Hematopoietic multipotent progenitor cell treated with erythropoietin and hydrocortisone succinate and interleukin-3 and kit ligand, for 17 days (in vitro differentiated cells): ENCODE measurements around the gene SPDYE5.
A peak's percentile ranks its signal among the peaks of the same experiment; 100 is the strongest.
"Not testable (repeated sequence)": the region's sequence is repeated elsewhere in the genome, so short reads cannot be mapped to it uniquely, and the experiment has no call there.

Experiments
- DNase-seq: peaks from one replicate; pipeline ENCODE4 v3.0.0-alpha.2; 2015; ENCODE audit warnings: low spot score

SPDYE5 gene, protein sequence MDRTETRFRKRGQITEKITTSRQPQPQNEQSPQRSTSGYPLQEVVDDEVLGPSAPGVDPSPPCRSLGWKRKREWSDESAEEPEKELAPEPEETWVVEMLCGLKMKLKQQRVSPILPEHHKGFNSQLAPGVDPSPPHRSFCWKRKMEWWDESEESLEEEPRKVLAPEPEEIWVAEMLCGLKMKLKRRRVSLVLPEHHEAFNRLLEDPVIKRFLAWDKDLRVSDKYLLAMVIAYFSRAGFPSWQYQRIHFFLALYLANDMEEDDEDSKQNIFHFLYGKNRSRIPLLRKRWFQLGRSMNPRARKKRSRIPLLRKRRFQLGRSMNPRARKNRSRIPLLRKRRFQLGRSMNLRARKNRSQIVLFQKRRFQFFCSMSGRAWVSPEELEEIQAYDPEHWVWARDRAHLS

DNA sequence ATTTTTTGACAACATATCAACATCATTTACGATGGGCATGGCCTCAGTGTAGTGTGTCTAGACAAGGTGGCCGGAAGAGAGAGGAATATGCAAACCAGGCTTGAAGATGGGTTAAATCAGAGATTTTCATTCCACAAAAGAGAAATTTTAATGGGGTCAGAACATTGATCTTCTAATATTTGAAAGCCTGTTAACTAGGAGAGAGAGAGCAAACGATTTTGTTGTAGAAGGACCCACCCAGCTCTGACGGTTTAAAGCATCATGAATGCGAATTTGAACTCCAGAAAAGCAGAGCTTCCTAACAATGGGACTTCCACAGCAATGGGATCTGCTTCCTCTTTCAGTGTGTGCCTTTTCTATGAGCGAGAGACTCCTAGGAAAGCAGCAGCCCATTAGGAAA, at the start of gene SPDYE5:
TSS of gene SPDYE5 (plus strand) at position 301 of the 400 bp plus-strand sequence. CDS start 1,728 bp downstream, outside the sequence.
- DNase-seq, result not testable (repeated sequence)

DNA sequence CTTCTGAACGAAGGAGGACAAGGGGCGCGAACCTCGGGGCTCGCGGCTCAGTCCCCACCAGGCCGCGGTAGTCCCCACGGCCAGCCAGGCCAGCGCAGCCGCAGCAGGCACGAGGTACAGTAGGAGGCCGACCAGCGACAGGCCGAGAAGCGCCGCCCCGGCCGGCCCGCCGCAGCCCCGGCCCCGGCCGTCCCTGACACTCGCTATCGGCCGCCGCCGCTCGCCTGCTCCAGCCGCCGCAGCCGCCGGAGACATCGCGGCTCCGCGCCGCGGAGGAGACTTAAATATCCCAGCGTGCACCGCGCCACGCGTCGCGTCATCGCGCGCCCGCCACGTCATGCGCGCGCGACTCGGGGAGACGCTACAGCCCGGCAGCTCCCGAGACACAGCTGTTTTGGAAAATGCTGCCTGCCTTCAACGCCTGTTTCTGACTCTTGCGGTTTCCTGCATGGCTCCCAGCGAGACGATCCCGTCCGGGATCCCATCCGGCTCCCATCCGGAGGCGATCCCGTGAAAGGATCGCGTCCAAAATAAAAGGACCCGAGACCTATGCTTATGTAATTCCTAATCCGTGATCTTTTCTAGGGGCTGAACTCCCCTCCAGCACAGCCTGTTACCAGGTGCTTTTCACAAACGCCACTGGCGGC, 49.5 kb upstream of the SPDYE5 start:
- peak; percentile 57 for DNase-seq

DNA sequence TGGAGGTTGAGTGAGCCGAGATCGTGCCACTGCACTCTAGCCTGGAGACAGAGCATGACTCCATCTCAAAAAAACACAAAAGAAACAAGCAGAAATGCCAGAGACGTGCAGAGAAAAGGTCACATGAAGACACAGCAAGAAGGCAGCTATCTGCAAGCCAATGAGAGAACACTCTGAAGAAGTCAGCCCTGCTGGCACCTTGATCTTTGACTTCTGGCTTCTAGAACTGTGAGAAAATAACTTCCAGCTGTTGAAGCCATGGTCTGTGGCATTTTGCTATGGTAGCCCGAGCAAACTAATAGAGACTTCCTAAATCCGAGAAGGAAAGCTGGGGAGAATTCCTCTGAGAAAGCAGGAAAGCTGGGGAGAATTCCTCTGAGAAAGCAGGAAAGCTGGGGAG, 42.2 kb upstream of the SPDYE5 start:
- not testable (repeated sequence) for DNase-seq

DNA sequence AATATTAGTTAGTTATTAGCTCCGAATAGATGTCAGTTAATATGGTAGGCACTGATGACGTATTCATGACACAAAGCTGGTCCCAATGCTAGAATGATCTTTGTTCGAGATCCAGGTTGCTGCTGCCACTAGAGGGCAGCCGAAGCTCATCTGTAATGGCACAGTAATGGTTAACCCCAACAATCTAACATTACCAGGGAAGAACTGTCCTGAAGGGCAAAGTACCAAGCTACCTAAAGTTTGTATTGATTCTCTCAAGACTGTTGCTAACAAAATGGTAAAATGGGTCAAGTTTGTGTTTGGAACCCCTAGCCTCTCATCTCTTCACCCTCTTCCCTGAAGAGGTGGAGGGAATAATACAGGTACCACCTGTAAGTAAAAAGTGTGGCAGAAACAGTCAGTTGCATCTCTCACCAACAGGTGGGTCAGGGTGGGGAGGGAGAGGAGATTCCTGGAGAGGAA, 39.6 kb upstream of the SPDYE5 start:
- DNase-seq, result not testable (repeated sequence)

DNA sequence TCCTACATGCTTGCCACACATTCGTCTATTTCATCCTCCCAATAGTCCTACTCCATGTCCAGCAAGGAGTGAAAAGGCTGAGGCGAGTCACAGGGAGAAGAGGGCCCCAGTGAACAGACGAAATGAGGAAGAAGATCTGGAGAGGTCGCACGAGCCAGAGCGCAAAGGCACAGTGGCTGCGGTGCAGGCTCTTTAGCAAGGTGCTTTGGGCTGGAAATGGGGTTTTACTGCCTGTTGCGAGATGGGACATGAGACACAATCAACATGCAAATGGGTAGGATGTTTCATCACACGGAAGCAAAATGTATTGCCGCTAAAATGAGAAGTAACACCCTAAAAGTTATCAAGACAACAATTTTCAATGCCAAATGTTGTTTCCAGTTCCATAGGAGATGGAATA, 35.7 kb upstream of the SPDYE5 start:
- not testable (repeated sequence) for DNase-seq

DNA sequence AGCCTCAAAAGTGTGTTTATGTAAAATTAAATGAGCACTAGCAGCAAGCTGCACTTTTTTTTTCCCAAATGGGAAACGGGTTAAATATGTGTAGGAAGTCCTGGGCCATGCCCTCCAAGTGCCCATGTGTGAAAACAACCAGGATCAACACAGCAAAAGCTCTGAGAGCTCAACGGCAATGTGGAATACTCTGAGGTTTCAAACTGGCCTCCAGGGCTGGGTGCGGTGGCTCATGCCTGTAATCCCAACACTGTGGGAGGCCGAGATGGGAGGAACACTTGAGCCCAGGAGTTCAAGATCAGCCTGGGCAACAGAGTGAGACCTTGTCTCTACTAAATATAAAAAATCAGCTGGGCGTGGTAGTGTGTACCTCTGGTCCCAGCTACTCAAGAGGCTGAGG, 34.1 kb upstream of the SPDYE5 start:
- DNase-seq, result not testable (repeated sequence)

DNA sequence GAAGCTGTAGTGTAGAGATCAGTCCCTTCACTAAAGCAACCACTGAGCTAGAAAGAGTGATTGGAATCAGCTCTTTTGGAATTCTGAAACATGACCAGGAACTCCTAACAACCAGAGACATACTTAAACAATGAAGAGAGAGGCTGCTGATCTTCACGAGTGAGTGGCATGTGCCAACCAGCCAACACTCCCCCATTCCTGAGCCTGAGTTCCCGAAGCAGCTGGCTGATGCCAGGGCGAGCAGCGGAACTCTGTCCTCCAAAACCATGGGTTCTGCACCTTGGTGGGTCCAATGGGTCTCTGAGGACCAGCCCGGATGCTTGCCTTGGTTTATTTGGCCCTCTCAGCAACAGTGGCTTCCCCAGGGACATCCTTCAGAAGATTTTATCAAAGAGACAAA, 31.6 kb upstream of the SPDYE5 start:
- not testable (repeated sequence) for DNase-seq

DNA sequence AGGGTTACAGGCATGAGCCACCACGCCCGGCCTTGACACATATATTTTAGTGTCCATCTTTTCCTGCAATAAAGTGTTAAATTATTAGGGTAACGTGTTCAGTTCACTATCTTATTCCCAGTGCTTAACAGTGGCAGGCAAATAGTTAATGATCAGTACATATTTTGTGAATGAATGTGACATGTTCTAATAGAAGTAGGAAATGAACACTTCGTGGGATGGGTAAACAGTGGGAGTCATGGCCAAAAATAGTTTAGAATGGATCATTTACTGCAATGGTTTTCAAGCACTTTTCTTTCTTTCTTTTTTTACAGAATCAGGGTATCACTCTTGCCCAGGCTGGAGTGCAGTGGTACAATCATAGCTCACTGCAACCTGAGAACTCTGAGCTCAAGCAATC, 22.0 kb upstream of the SPDYE5 start:
- not testable (repeated sequence) for DNase-seq

DNA sequence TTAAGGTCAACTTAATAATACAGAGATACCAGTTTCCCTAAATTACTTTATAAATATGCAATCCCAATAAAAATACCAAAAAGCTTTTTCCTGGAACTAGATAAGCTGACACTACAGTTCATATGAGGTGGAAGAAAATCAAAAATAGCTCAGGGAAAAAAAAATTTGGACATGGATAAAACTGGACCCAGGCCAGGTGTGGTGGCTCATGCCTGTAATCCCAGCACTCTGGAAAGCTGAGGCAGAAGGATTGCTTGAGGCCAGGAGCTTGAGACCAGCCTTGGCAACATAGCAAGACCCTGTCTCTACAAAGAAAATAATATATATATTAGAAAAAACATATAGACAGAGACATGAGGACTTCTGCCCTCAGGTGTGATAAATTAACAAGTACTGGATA, 14.7 kb upstream of the SPDYE5 start:
- DNase-seq, result not testable (repeated sequence)

DNA sequence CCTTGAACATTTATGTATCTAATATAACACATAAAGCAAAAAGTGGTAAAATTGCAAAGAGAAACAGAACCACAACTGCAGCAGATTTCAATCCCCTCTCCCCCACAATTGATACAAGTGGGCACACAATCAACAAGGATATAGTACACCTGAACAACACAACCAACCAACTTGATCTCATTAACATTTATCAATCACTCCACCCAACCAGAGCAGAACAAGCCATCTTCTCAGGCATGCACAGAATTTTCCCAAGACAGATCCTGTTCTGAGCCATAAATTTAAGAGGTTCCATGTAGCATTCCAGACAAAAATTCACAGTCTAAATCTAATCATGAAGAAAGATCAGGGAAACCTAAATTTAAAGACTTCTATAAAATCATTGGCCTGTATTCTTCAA, 11.8 kb upstream of the SPDYE5 start:
- DNase-seq, result not testable (repeated sequence)

DNA sequence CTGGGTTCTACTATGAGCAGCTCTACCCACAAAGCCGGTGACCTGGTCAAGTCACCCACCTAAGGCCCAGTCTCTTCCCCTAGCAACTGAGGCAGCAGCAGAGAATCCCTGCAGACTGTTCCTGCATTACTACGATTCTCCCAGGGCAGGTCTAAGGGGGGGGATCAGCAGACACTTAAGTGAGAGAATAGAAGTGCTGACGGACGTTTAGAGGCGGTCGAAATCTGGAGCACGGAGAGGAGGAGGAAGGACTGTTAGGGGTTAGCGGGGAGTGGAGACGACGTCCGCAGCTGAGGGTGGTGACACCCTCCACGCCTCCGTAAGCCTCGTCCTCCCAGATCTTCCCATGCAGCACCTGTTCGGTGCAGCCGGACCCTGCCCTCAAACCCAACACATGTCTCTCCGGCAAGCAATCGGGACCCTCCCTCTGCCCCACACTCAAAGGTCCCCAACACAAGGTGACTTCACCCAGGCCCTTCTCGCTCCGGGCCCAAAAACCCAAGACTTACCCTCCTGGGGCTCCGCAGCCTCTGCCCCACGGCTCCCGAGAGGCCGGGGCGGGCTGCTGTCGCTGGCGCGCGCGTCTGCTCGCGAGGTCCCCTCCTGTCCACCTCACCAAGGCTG, 6.7 kb upstream of the SPDYE5 start:
- not testable (repeated sequence) for DNase-seq

DNA sequence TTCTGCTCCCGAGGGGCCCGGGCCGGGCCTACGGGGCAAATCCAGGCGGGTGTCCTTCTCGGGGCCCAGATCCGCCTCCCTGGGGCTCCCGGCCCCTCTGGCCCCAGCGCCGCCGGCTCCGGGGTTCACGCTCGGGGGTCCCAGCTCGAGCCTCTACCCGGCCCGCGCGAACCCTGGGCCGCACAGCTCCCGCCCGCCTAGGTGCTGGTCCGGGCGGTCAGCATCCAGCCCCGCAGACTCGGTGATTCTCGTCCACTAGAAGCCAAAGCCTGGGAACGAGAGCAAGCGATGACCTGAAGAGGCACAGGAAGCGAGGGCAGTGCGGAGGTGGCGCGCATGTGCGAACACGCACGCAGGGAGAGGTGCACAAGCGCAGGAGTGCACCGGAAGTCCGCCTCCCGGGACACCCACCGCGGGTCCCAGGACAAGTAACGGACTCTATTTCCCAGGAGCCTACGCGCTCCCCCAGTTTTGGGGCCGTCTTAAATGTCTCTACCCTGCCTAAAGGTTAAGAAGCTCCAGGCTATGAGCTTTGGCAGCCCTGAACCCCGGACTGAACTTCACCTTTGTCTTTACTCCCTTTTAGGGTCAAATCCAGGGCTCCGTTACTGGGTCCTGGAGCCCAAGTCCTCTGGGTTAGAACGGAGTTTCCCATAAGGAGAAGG, 6.0 kb upstream of the SPDYE5 start, which contains the start of gene POM121C:
TSS of gene POM121C (minus strand) at position 321 of the 665 bp plus-strand sequence. CDS start 44,803 bp downstream, outside the sequence.
- DNase-seq, result peak; percentile 78

DNA sequence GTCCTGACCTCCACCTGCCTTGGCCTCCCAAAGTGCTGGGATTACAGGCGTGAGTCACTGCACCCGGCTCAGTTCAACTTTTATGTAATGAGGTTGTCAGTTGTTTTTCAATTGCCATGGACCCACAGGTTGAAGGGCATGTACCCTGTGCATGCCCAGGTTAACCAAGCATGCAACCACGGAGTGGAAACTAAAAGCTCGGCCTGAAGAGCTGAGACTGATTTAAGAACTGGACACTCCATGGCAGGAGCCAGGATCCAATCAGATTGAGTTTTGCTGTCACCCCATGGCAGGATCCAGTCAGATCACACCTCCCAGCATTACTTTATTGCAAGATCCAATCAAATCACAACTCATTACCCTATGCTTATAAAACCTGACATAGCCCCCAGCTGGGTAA, 16.9 kb downstream of the SPDYE5 start:
- not testable (repeated sequence) for DNase-seq

DNA sequence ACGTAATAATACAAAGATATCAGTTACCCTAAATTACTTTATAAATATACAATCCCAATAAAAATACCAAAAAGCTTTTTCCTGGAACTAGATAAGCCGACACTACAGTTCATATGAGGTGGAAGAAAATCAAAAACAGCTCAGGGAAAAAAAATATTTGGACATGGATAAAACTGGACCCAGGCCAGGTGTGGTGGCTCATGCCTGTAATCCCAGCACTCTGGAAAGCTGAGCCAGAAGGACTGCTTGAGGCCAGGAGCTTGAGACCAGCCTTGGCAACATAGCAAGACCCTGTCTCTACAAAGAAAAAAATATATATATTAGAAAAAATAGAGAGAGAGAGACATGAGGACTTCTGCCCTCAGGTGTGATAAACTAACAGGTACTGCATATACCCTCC, 26.7 kb downstream of the SPDYE5 start:
- DNase-seq, result not testable (repeated sequence)

DNA sequence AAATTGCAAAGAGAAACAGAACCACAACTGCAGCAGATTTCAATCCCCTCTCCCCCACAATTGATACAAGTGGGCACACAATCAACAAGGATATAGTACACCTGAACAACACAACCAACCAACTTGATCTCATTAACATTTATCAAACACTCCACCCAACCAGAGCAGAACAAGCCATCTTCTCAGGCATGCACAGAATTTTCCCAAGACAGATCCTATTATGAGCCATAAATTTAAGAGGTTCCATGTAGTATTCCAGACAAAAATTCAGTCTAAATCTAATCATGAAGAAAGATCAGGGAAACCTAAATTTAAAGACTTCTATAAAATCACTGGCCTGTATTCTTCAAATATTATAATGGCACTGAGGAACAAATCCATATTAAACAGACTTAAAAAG, 29.6 kb downstream of the SPDYE5 start:
- DNase-seq, result not testable (repeated sequence)

DNA sequence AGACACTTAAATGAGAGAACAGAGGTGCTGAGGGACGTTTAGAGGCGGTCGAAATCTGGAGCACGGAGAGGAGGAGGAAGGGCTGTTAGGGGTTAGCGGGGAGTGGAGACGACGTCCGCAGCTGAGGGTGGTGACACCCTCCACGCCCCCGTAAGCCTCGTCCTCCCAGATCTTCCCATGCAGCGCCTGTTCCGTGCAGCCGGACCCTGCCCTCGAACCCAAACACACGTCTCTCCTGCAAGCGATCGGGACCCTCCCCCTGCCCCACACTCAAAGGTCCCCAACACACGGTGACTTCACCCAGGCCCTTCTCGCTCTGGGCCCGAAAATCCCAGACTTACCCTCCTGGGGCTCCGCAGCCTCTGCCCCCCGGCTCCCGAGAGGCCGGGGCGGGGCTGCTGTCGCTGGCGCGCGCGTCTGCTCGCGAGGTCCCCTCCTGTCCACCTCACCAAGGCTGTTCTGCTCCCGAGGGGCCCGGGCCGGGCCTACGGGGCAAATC, 35.2 kb downstream of the SPDYE5 start:
- DNase-seq, result peak; percentile 5

DNA sequence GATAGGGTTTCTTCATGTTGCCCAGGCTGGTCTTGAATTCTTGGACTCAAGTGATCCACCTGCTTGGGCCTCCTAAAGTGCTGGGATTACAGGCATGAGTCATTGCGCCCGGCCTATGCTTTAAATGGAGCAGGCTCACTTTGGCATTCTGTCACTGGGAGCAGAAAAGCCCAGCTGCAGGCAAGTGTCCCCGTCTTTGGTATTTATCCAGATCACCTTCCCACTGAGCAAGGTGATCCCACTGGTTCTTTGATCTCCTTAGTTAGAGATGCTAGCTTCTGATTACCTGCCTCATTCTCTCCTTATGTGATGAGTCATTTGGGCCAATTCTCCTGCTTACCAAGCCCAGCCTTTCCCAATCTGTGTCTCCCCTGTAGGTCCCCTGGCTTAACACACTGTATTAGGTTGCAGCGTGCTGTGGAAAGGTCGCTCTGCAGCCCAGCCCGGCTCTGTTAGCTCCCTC, 39.3 kb downstream of the SPDYE5 start:
- DNase-seq, result no peak

DNA sequence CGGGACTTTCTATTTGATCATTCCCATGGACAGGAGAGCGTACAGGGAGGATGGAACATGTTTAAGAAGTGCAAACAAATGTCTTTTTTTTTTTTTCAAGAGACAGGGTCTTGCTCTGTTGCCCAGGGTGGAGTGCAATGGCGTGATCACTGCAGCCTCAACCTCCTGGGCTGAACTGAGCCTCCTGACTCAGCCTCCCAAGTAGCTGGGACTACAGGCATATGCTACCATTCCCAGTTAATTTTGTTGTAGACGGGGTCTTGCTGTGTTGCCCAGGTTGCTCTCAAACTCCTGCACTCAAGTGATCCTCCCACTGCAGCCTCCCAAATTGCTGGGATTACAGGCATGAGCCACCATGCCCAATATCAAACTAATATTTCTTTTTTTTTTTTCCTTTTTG, 40.5 kb downstream of the SPDYE5 start:
- no peak for DNase-seq

DNA sequence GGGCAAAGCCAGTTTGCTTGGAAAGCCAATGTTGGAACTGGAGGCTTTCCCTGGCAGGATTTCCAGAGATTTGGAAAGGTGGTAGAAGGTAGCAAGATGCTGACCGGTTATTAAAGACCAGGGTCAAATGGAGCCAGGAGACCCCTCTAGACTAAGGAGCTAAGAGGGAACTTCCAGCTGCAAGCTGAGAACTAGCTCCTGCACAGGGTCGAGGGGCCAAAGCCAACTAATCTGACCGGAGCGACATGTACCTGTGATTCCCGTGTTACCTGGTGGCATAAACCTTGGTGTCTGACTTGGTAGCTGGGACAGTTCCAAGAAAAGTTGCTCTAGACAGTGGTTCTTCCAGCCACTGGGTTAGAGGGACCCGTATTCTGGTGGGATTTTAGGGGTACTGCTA, 41.8 kb downstream of the SPDYE5 start:
- no peak for DNase-seq

DNA sequence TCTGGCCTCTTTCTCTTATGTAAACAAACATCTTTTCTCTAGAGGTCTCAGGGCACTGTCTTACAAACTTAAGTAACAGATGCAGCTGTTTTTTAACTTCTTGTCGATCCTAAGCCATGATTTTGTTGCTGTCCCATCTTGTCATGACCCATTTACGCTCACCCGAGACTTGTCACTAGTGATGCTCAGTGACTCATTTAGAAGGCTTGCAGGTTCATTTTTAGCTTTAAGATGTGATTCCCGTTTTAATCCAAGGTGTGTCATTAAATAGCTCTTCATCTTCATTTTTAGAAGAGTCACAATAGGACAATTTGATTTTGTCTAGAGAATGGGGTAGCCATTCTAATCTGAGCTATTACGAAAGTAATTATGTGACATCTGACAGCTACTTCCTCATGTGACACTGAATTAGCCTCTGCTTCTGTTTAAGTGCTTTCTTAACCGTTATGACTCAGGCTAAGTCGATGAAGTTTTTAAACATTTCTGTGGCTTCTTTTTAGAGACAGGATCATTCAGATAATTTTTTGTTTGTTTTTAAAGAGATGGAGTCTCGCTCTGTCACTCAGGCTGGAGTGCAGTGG, 42.7 kb downstream of the SPDYE5 start:
- DNase-seq, result no peak

DNA sequence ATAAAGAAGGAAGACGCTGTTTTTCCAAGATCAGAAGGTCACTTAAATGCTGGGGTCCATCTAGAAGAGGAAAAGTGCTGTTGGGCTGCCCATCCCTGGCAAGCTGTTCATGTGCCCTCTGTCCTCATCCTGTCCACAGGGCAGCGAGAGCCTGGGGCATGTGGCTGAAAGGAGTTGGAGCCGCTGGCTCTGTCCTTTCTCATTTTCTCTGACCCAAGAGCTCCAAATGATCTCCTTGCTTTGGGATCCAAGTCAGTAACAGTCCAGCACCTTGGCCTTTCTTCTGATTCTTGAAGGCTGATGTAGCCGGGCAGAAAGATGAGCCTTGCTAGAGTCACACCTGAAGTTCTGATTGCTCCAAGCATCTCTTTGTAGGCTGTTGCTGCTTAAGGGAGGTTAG, 44.4 kb downstream of the SPDYE5 start:
- DNase-seq, result no peak
